Measurements from ENCODE around the gene LRRC43.

Gene LRRC43

DNA sequence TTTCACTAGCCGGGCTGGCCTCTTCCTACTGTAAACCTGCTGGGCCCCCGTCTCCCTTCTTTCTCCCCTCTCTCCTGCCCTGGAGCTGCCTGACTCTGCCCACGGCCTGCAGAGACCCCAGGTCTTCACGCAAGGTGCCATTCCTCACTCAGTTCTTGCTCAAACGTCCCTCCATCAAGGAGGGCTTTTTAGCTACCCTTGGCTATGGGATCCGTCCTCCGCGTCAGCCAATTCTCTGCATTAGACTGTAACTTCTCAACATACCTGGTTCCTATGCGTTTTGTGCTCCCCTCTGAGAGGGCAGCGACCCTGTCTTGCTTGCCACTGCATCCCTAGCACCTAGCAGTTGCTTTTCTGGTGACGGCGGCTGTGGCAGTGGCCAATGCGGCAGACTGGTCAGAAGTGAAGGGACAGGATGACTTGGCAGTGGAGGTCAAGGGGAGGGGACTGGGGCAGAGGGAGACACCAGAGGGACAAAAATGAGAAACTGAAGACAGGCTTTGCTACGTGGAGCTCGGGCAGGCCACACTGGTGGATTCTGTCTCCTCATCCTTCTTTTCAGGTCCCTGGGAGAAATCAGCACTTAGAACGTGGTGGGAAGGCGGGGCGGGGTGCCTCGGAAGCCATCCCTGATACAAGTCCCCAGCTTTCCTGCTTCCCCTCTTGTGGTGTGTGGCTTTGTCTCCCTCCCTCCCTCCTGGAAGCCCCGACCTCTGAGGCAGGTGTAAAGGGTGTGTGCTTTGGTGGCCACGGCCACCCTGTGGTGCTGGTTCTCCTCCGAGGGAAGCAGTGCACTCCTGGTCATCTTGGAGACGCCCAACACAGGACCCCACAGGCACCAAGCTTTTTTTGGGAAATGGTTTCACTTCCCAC, 22.4 kb downstream of the LRRC43 start:
- DNase-seq (ENCODE audit: low spot score in 2 of 2), result no peak

DNA sequence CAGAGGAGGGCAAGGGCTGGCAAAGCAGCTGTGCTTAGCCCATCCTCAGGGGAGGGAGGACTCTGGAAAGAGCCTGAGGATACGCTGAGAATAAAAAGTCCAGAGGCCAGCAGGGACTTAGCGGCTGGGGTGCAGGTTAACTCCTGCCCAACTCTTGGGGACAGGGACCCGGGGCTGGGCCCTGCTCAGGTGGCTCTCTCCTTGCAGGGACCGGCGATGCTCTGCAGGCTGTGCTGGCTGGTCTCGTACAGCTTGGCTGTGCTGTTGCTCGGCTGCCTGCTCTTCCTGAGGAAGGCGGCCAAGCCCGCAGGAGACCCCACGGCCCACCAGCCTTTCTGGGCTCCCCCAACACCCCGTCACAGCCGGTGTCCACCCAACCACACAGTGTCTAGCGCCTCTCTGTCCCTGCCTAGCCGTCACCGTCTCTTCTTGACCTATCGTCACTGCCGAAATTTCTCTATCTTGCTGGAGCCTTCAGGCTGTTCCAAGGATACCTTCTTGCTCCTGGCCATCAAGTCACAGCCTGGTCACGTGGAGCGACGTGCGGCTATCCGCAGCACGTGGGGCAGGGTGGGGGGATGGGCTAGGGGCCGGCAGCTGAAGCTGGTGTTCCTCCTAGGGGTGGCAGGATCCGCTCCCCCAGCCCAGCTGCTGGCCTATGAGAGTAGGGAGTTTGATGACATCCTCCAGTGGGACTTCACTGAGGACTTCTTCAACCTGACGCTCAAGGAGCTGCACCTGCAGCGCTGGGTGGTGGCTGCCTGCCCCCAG, 23.4 kb downstream of the LRRC43 start:
- in situ Hi-C loops (cut with MboI; ENCODE audit: low sequenced_read_pairs), result no loop called here
- Histone ChIP-seq H3K4me3 (no peak overlapping the region), H3K36me3 (replicated peaks) (peaks cover 34% of the 10 kb centered on the region), H3K4me1 (0 out of 2 replicates have a peak, but pooled peaks cover 4% of the 10 kb centered on the region), H3K27me3 (ENCODE audit: low read depth) (no peaks in the 10 kb centered on the region), H3K9me3 (no peaks in the 10 kb centered on the region)
- no peak for DNase-seq (ENCODE audit: low spot score in 2 of 2)

More for the DNA sequence above, 22.4 kb downstream of the LRRC43 start:
- H3K27me3 ChIP-seq (ENCODE audit: low read depth), result no peaks in the 10 kb centered on the region
- H3K9me3 ChIP-seq, result no peaks in the 10 kb centered on the region
- 0 out of 2 replicates have a peak, but pooled peaks cover 4% of the 10 kb centered on the region for H3K4me1 ChIP-seq
- H3K36me3 ChIP-seq (replicated peaks), result peaks cover 26% of the 10 kb centered on the region
- H3K4me3 ChIP-seq, result no peak overlapping the region
- in situ Hi-C loops (cut with MboI; ENCODE audit: low sequenced_read_pairs), result no loop called here

- in situ Hi-C loops (cut with MboI; ENCODE audit: low sequenced_read_pairs), result no loop called here
- no peaks in the 10 kb centered on the region for H3K27me3 ChIP-seq (ENCODE audit: low read depth)
- H3K4me3 ChIP-seq, result no peak overlapping the region
- DNase-seq (ENCODE audit: low spot score in 2 of 2), result no peak
- H3K36me3 ChIP-seq (replicated peaks), result peaks cover 39% of the 10 kb centered on the region
- H3K9me3 ChIP-seq, result no peaks in the 10 kb centered on the region
- 0 out of 2 replicates have a peak, but pooled peaks cover 4% of the 10 kb centered on the region for H3K4me1 ChIP-seq
Observed at GRCh38 chr12:122206976-122207375, 24.1 kb downstream of the LRRC43 start.

DNA sequence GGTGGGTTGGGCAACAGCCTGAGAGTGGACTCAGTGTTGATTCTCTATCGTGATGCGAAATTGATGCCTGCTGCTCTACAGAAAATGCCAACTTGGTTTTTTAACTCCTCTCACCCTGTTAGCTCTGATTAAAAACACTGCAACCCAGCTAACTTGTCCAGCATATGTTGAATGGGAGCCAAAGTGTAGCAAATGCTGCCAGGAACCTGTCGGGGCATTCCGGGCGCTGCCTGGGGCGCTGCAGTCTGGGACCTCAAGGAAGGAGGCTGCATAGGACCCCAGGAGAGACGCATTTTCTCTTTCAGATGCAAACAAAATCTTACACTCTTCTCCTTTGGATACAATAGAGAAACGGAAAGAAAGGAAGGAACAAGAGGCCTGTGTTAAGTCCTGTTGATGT, 24.5 kb downstream of the LRRC43 start:
- H3K27me3 ChIP-seq (ENCODE audit: low read depth), result no peaks in the 10 kb centered on the region
- 0 out of 2 replicates have a peak, but pooled peaks cover 4% of the 10 kb centered on the region for H3K4me1 ChIP-seq
- peaks cover 43% of the 10 kb centered on the region for H3K36me3 ChIP-seq (replicated peaks)
- H3K9me3 ChIP-seq, result no peaks in the 10 kb centered on the region
- DNase-seq (ENCODE audit: low spot score in 2 of 2), result no peak
- no peak overlapping the region for H3K4me3 ChIP-seq
- in situ Hi-C loops (cut with MboI; ENCODE audit: low sequenced_read_pairs), result no loop called here

DNA sequence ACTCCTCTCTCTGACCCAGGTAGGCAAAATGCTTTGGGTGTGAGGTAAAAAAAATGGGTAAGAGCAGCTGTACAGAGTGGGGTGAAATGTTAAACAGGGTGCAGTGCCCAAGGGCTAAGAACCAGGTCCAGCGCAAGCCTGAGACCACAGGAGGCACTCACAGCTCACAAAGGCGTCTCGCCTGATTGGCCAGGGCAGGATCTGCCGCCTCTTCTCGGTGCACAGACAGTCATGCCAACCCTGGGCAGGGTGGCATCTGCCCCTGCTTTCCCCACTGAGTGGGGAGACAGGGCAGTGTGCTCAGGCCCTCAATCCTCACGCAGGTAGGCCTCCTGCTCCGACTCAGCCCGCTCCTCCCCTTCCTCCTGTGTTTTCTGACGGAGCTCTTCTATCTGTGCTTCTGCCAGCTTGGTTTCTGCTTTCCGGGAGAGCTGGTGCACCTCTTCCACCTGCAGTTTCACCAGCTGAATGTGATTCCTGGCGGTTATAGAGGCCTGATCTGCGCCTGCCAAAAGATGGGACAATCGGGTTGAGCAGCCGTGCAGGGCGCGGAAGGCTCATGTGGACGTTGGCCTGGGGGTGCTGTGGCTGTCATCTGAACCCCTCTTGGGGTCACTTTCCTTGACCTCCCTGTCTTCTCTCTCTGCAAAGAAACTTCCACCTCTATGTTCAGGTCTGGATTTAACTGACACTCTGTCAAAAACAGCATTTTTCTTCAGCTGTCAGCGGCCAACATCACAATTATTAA, 25.3 kb downstream of the LRRC43 start:
- H3K27me3 ChIP-seq (ENCODE audit: low read depth), result no peaks in the 10 kb centered on the region
- peaks cover 49% of the 10 kb centered on the region for H3K36me3 ChIP-seq (replicated peaks)
- H3K9me3 ChIP-seq, result no peaks in the 10 kb centered on the region
- no peaks in the 10 kb centered on the region for H3K4me1 ChIP-seq
- no peak overlapping the region for H3K4me3 ChIP-seq
- DNase-seq (ENCODE audit: low spot score in 2 of 2), result no peak
- in situ Hi-C loops (cut with MboI; ENCODE audit: low sequenced_read_pairs), result no loop called here

- H3K27me3 ChIP-seq (ENCODE audit: low read depth), result no peaks in the 10 kb centered on the region
- H3K36me3 ChIP-seq (replicated peaks), result peaks cover 78% of the 10 kb centered on the region
- H3K4me3 ChIP-seq, result no peak overlapping the region
- no peaks in the 10 kb centered on the region for H3K4me1 ChIP-seq
- in situ Hi-C loops (cut with MboI; ENCODE audit: low sequenced_read_pairs), result no loop called here
- no peak for DNase-seq (ENCODE audit: low spot score in 2 of 2)
- H3K9me3 ChIP-seq, result no peaks in the 10 kb centered on the region
Observed at GRCh38 chr12:122215771-122216170, 32.8 kb downstream of the LRRC43 start.

DNA sequence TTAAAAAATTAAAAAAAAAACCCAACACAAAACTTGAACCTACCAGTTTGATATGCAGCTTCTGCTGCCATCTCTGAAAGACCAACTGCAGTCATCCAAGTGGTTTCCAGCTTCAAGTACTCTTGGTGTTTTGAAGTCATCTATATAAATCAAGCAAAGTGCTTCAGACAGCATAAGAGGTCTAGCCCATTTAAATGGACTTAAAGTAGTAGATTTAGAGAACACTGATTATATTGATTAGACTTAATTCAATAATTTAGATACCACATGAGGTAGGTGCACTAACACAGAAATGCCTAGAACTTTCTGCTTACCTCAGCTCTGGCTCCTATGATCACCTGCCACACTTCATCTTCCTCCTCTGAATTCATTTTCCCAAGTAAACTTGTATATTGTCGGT, 33.5 kb downstream of the LRRC43 start:
- Histone ChIP-seq H3K36me3 (replicated peaks) (peaks cover 80% of the 10 kb centered on the region), H3K4me3 (no peak overlapping the region), H3K9me3 (no peaks in the 10 kb centered on the region), H3K4me1 (no peaks in the 10 kb centered on the region), H3K27me3 (ENCODE audit: low read depth) (no peaks in the 10 kb centered on the region)
- DNase-seq (ENCODE audit: low spot score in 2 of 2), result no peak
- in situ Hi-C loops (cut with MboI; ENCODE audit: low sequenced_read_pairs), result no loop called here

- H3K4me1 ChIP-seq, result peaks cover 19% of the 10 kb centered on the region
Observed at GRCh38 chr12:122225683-122226365, 42.9 kb downstream of the LRRC43 start, which contains the start of gene DIABLO. Gene DIABLO, minus strand, starts transcription at chr12:122226052. Its CDS starts 38 bp downstream, at chr12:122226014.

DNA sequence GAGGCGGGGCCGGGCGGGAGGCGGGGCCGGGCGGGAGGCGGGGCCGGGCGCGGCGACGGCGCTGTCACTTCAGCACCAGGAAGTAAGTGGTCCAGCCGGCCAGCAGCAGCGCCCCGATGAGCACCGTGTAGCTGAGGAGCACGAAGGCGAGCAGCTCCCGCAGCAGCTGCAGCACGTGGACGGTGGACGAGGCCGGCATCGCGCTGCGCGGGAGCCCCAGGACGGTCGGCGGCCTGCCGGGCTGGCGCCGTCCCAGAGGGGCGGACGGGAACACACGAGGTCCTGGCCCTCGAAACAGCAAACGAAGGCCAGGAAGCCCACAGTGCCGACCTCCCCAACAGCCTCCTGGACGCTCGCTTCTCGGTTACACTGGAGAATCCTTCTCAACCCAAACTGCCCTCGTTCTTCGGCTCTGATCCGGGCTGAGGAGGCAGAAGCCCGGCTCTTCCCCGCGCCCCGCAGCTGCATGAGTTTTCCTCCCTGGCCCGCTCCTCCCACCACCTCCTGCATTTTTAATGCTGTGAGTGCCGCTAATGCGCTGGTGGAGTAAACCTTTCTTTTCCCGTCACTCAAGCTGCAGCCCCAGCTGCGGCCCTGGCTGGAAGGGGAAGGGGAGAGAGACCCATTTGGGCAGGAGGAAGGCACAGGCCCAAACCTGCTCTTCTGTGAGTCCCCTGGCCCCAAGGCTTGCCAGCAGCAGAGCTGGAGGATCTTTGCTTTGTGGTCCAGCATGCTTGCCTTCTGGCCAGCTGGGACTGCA, 43.6 kb downstream of the LRRC43 start:
- H3K27me3 ChIP-seq (ENCODE audit: low read depth), result no peaks in the 10 kb centered on the region
- peaks cover 19% of the 10 kb centered on the region for H3K4me1 ChIP-seq
- H3K4me3 ChIP-seq, result peak overlapping the region; percentile 12; the same call in 1 of the 2 replicates
- in situ Hi-C loops (cut with MboI; ENCODE audit: low sequenced_read_pairs), result no loop called here
- peak in 1 of 2 experiments; percentile 13 for DNase-seq (ENCODE audit: low spot score in 2 of 2)
- peaks cover 19% of the 10 kb centered on the region for H3K36me3 ChIP-seq (replicated peaks)
- no peaks in the 10 kb centered on the region for H3K9me3 ChIP-seq

More at GRCh38 chr12:122225683-122226365, 42.9 kb downstream of the LRRC43 start, which contains the start of gene DIABLO:
- Histone ChIP-seq H3K9me3 (no peaks in the 10 kb centered on the region), H3K4me3 (peak within 1 kb of the TSS; percentile 96), H3K36me3 (replicated peaks) (peaks cover 26% of the 10 kb centered on the region), H3K27me3 (ENCODE audit: low read depth) (no peaks in the 10 kb centered on the region)
- in situ Hi-C loops (cut with MboI; ENCODE audit: low sequenced_read_pairs), result no loop called here
- DNase-seq (ENCODE audit: low spot score in 2 of 2), result peak; percentile 99 to 100

DNA sequence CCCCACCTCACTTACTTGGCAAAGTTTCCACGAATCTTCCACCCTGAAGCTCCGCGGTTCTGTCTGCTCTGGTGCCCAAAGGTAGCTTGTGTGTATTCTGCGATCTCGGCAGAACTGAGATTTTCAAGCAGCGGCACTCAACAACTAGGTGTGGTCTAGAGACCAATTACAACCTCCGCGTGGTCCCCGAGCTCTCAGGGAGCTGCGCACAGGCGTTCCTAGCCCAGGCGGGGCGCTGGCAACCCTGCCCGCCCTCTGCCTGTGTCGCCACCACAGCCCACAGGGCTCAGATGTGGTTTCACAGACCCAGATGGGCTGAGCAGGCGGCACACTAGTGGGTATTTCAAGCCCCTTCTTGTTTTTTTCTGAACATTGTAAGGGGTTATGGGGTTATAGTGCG, 44.4 kb downstream of the LRRC43 start:
- no peaks in the 10 kb centered on the region for H3K9me3 ChIP-seq
- H3K27me3 ChIP-seq (ENCODE audit: low read depth), result no peaks in the 10 kb centered on the region
- in situ Hi-C loops (cut with MboI; ENCODE audit: low sequenced_read_pairs), result no loop called here
- no peak for DNase-seq (ENCODE audit: low spot score in 2 of 2)
- no peak overlapping the region for H3K4me3 ChIP-seq
- H3K36me3 ChIP-seq (replicated peaks), result peaks cover 17% of the 10 kb centered on the region
- peaks cover 19% of the 10 kb centered on the region for H3K4me1 ChIP-seq

DNA sequence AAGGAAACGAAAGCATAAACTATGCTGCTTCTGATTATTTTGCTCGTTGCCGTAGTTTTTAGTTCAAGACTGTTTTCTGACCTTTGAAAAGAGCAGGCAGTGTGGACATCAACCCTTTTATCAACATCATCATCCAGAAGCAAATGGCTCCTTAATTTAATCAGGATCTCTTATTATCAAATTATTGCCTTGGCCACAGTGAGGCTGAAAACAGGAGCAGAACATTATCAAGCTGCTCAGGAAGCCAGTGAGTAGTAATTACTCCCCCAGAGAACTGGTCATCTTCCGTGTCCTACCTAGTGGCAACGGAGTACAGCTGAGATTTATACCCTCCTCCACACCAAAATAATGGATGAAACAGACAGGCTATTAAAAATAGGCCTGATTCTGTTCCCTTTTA, 45.2 kb downstream of the LRRC43 start:
- H3K27me3 ChIP-seq (ENCODE audit: low read depth), result no peaks in the 10 kb centered on the region
- peaks cover 17% of the 10 kb centered on the region; the same call in 1 of the 2 replicates for H3K36me3 ChIP-seq (replicated peaks)
- no peaks in the 10 kb centered on the region for H3K9me3 ChIP-seq
- DNase-seq (ENCODE audit: low spot score in 2 of 2), result no peak
- in situ Hi-C loops (cut with MboI; ENCODE audit: low sequenced_read_pairs), result no loop called here
- H3K4me3 ChIP-seq, result no peak overlapping the region
- peaks cover 18% of the 10 kb centered on the region for H3K4me1 ChIP-seq

DNA sequence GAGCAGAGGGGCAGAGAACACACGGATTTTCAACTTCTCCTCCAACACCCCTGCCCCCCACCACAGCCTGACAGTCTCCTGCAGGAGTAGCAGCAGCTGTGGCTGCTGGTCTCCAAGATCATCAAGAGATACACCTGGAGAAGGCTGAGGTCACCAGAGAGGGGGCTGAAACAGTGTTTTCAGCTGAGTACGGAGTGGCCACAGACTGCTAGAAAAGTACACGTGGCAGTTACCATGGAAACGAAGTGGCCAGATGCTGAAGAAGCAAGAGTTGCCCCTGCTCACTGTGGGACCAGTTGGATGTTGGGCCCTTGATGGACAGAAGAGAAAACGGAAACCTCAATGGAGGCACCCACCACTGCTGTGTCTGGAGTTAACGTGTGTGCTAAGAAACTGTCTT, 47.9 kb downstream of the LRRC43 start:
- peaks cover 8% of the 10 kb centered on the region for H3K4me1 ChIP-seq
- no peaks in the 10 kb centered on the region for H3K9me3 ChIP-seq
- H3K27me3 ChIP-seq (ENCODE audit: low read depth), result no peaks in the 10 kb centered on the region
- in situ Hi-C loops (cut with MboI; ENCODE audit: low sequenced_read_pairs), result no loop called here
- H3K4me3 ChIP-seq, result no peak overlapping the region
- no peak for DNase-seq (ENCODE audit: low spot score in 2 of 2)
- peaks cover 18% of the 10 kb centered on the region for H3K36me3 ChIP-seq (replicated peaks)

Data from HAP-1 (cell line).